SU-DHL-6 (cell line): ENCODE measurements around the gene NRP1.

ENCODE experiments used
- H2AFZ ChIP-seq: fragments of 200-600 bp; sonication (generic); 2 replicates; pipeline ENCODE4 v1.6.1; 2014; ENCODE audit warnings: low read depth, mild to moderate bottlenecking, moderate library complexity, mixed read lengths, antibody characterized with exemption, low read length; ENCODE audit not compliant: severe bottlenecking
- H3F3A ChIP-seq: fragments of 200-600 bp; shearing (Covaris generic); 2 replicates; pipeline ENCODE4 v1.6.0; 2016; ENCODE audit warnings: antibody characterized with exemption, mild to moderate bottlenecking; ENCODE audit not compliant: insufficient read depth
- H3K27ac ChIP-seq: fragments of 200-600 bp; sonication (generic); 2 replicates; pipeline ENCODE4 v1.5.1; 2016; ENCODE audit warnings: low read depth, mild to moderate bottlenecking, low read length, moderate library complexity, mixed read lengths
- H3K27me3 ChIP-seq: fragments of 200-600 bp; sonication (generic), shearing (Covaris generic); 2 replicates; pipeline ENCODE4 v1.6.0; 2014; ENCODE audit warnings: mild to moderate bottlenecking, low read length
- H3K36me3 ChIP-seq: fragments of 200-600 bp; sonication (generic); 2 replicates; pipeline ENCODE4 v1.6.1; 2014; ENCODE audit warnings: mild to moderate bottlenecking, low read length, mixed read lengths
- H3K4me2 ChIP-seq: fragments of 300-600, 200-600 bp; shearing (Covaris generic), sonication (generic); 2 replicates; pipeline ENCODE4 v1.6.0; 2014; ENCODE audit warnings: low read length, low read depth, mild to moderate bottlenecking; ENCODE audit not compliant: poor library complexity, severe bottlenecking
- H3K4me3 ChIP-seq: fragments of 200-600 bp; sonication (generic); 2 replicates; pipeline ENCODE4 v1.5.1; 2014; ENCODE audit warnings: antibody characterized with exemption, low read length, mild to moderate bottlenecking, mixed read lengths; ENCODE audit not compliant: insufficient read depth, poor library complexity, severe bottlenecking
- H3K79me2 ChIP-seq: fragments of 200-600 bp; sonication (generic); 2 replicates; pipeline ENCODE4 v1.6.1; 2014; ENCODE audit warnings: mild to moderate bottlenecking, low read length, moderate library complexity; ENCODE audit not compliant: insufficient read depth
- H3K9ac ChIP-seq: fragments of 200-600 bp; sonication (generic); 2 replicates; pipeline ENCODE4 v1.7.0; 2014; ENCODE audit warnings: mild to moderate bottlenecking, low read length
- H3K9me2 ChIP-seq: fragments of 200-600 bp; sonication (generic); replicated peaks from 2 replicates; pipeline ENCODE4 v1.6.1; 2014; ENCODE audit warnings: low read length; ENCODE audit not compliant: insufficient read depth
- H3K9me3 ChIP-seq: fragments of 200-600 bp; sonication (generic); 2 replicates; pipeline ENCODE4 v1.6.1; 2014; ENCODE audit warnings: low read length, mixed read lengths; ENCODE audit not compliant: insufficient read depth
- H4K20me1 ChIP-seq: fragments of 200-600 bp; sonication (generic); 2 replicates; pipeline ENCODE4 v1.6.1; 2014; ENCODE audit warnings: low read depth, mild to moderate bottlenecking, antibody characterized with exemption, low read length, moderate library complexity, mixed read lengths
- EZH2phosphoT487 ChIP-seq: fragments of 200-600 bp; sonication (generic), shearing (Covaris generic); conservative IDR thresholded peaks from 2 replicates; pipeline ENCODE4 v1.6.1; 2018; ENCODE audit warnings: mild to moderate bottlenecking, antibody characterized with exemption, low read length, moderate library complexity, mixed read lengths
- TF ChIP-seq, protein P1 (sequence below): fragments of 200-600 bp; sonication (generic); IDR thresholded peaks from one replicate; pipeline ENCODE4 v1.5.1; 2017; ENCODE audit warnings: antibody characterized with exemption, mild to moderate bottlenecking, low read length, moderate library complexity; ENCODE audit not compliant: insufficient read depth, poor library complexity, severe bottlenecking

NRP1 gene

DNA sequence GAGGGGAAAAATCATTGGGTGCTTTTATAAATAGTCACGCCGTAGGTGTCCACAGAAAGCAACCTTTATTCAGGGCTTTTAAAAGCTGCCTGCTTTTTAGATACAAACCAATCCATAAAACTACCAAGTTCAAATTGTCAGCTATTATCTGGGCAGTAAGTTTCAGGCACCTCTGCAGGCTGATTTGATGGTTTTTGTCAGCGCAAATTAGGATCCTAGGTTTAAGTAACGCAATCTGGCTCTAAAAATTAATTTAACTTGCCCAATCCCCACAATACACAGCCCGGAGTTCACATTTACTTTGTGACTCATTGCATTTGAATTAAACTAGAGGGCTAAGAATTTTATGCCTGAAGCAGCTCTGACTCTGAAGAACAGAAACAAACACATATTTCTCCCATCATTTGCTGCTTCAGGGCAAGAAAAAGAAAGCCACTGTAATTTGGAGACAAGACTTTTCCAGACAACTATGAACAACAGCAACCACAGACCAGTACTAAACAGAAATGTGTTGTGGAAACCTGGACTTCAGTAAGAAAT is 43.3 kb downstream of the NRP1 start:
- no peaks in the 10 kb centered on the region for H3K79me2 ChIP-seq
- no peaks in the 10 kb centered on the region for H3F3A ChIP-seq
- no peaks in the 10 kb centered on the region for H3K27me3 ChIP-seq
- H3K4me3 ChIP-seq, result no peak overlapping the region
- no peaks in the 10 kb centered on the region for H4K20me1 ChIP-seq
- H2AFZ ChIP-seq, result no peak overlapping the region
- H3K9me3 ChIP-seq, result no peaks in the 10 kb centered on the region
- TF ChIP-seq, protein P1, sequence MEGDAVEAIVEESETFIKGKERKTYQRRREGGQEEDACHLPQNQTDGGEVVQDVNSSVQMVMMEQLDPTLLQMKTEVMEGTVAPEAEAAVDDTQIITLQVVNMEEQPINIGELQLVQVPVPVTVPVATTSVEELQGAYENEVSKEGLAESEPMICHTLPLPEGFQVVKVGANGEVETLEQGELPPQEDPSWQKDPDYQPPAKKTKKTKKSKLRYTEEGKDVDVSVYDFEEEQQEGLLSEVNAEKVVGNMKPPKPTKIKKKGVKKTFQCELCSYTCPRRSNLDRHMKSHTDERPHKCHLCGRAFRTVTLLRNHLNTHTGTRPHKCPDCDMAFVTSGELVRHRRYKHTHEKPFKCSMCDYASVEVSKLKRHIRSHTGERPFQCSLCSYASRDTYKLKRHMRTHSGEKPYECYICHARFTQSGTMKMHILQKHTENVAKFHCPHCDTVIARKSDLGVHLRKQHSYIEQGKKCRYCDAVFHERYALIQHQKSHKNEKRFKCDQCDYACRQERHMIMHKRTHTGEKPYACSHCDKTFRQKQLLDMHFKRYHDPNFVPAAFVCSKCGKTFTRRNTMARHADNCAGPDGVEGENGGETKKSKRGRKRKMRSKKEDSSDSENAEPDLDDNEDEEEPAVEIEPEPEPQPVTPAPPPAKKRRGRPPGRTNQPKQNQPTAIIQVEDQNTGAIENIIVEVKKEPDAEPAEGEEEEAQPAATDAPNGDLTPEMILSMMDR, result no peak
- no peaks in the 10 kb centered on the region for H3K9me2 ChIP-seq
- H3K9ac ChIP-seq, result no peak overlapping the region
- H3K36me3 ChIP-seq, result no peaks in the 10 kb centered on the region
- H3K27ac ChIP-seq, result no peak overlapping the region
- no peak overlapping the region for H3K4me2 ChIP-seq

DNA sequence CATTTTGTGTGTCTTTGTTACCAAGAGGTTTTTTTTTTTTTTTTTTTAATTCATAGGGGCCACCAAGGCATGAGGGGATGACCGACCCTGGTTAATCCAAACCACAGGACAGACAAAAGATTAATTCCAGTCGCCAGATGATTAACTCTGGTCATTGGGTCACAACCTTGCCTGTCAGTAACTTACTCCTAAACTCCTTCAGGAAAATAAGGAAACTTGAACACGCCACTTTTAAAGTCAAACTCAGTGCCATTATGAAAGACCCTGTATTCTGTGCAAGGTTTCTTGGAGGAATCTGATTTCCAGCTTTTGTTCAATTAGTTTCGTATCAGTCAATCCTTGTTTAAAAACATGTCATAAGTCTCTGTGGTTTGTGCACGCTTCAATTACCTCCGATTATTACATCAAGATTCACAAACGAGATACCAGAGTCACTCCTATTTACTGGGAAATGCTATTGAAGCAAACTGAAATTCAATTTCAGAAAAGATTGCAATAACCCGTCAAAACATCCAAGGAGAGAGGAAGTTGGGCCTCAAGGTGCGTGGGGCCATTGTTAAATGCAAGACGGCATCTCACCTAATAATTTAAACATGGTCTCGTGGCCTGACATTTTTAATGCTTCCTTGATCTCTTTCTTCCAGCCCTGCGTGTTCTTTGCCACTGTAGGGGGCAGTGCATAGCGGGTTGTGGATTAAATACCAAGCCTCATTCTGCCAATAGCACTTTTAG is 44.0 kb downstream of the NRP1 start:
- Histone ChIP-seq H3K9me3 (no peaks in the 10 kb centered on the region), H3K27ac (no peak overlapping the region), H3K9ac (no peak overlapping the region), H2AFZ (no peak overlapping the region), H3K4me3 (no peak overlapping the region), H3K36me3 (no peaks in the 10 kb centered on the region), H3K79me2 (no peaks in the 10 kb centered on the region), H3K9me2 (no peaks in the 10 kb centered on the region), H4K20me1 (no peaks in the 10 kb centered on the region), H3F3A (no peaks in the 10 kb centered on the region), H3K4me2 (no peak overlapping the region), H3K27me3 (no peaks in the 10 kb centered on the region)
- TF ChIP-seq, protein P1, result no peak
- TF ChIP-seq EZH2phosphoT487, result no peak

DNA sequence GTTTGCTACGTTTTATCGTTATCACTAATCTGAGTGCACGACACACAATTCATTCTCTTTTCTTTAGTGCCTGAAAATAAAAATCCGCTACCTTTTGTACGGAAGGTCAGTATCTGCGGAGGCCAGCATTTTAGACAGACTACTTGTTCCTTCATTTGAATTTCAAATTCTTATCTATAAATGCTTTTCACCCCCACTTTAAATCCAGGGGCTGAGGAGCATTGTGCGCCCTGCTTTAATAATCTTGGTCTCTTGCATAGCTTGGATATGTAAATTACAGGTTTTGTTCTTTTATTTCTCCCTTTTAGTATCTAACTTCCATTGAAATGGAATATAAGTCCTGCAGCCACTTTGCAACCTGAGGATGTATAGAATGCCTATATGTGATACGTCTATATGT is 44.7 kb downstream of the NRP1 start:
- no peaks in the 10 kb centered on the region for H4K20me1 ChIP-seq
- H2AFZ ChIP-seq, result no peak overlapping the region
- no peak overlapping the region for H3K9ac ChIP-seq
- H3K4me3 ChIP-seq, result no peak overlapping the region
- no peaks in the 10 kb centered on the region for H3K27me3 ChIP-seq
- H3K27ac ChIP-seq, result no peak overlapping the region
- H3K9me3 ChIP-seq, result no peaks in the 10 kb centered on the region
- no peaks in the 10 kb centered on the region for H3K79me2 ChIP-seq
- TF ChIP-seq, protein P1, result no peak
- no peak for TF ChIP-seq EZH2phosphoT487
- H3K9me2 ChIP-seq, result no peaks in the 10 kb centered on the region
- H3F3A ChIP-seq, result no peaks in the 10 kb centered on the region
- H3K36me3 ChIP-seq, result no peaks in the 10 kb centered on the region
- H3K4me2 ChIP-seq, result no peak overlapping the region
